Breast epithelium (tissue), 4 donors: Measurements from ENCODE around the gene A3GALT2. TPM values are rescaled to one million over a fixed set of nuclear protein-coding genes. Genes with fewer than 3 reads are reported as not detected.

Source experiments
- DNase-seq, 2 donors: peaks; one replicate each; pipeline ENCODE4 v3.0.0-alpha.2; 2019; ENCODE audit warnings: low spot score in 2 of 2
- H3K27ac ChIP-seq, 2 donors: fragments of 200-600 bp; sonication (generic) in 1 of 2; one replicate each; pipeline ENCODE4 v1.5.1; 2016 to 2019; ENCODE audit warnings: mild to moderate bottlenecking in 1 of 2
- H3K27me3 ChIP-seq, 2 donors: fragments of 200-600 bp; sonication (generic) in 1 of 2; one replicate each; pipeline versions ENCODE4 v1.5.1 to v1.6.0; 2017 to 2019; ENCODE audit warnings: control low read depth in 1 of 2, mild to moderate bottlenecking in 1 of 2
- H3K36me3 ChIP-seq: fragments of 200-600 bp; one replicate; pipeline ENCODE4 v1.5.1; 2019
- H3K4me1 ChIP-seq, 2 donors: fragments of 200-600 bp; sonication (generic); one replicate each; pipeline ENCODE4 v1.5.1; 2016 to 2019; ENCODE audit warnings: control low read depth in 1 of 2
- H3K4me3 ChIP-seq, 3 donors: fragments of 200-600 bp; sonication (generic); 1 replicate in 2 of 3; 2 replicates in 1 of 3; pipeline ENCODE4 v1.5.1; 2016 to 2019; ENCODE audit warnings: mild to moderate bottlenecking in 3 of 3, moderate library complexity in 2 of 3
- H3K9me3 ChIP-seq, 2 donors: fragments of 200-600 bp; sonication (generic) in 1 of 2; one replicate each; pipeline ENCODE4 v1.5.1; 2016 to 2019; ENCODE audit warnings: control low read depth in 1 of 2
- POLR2A ChIP-seq: fragments of 450-650 bp; IDR thresholded peaks from one replicate; pipeline ENCODE4 v1.6.1; 2016; ENCODE audit warnings: antibody characterized with exemption, mild to moderate bottlenecking, moderate library complexity
- POLR2AphosphoS5 ChIP-seq, 3 donors: sonication (generic); formaldehyde crosslinking; IDR thresholded peaks; one replicate each; pipeline ENCODE4 v1.6.1; 2017; ENCODE audit warnings: antibody characterized with exemption in 3 of 3
- intact Hi-C: fragments of 100-400 bp; cut with DNase I; formaldehyde crosslinking; loops from one replicate; pipeline ENCODE4 v1.15.1; 2023; ENCODE audit warnings: low total_unique reads
- total RNA-seq, 3 donors: library from RNA; depleted of rRNA; stranded (reverse); fragments of >200 nt; gene quantifications; one replicate each; pipeline ENCODE4 v1.1.0, GENCODE V29; 2016
- TF ChIP-seq, protein P1 (sequence below), 3 donors: fragments of 450-650 bp; IDR thresholded peaks; one replicate each; pipeline ENCODE4 v1.5.1; 2016 to 2017; ENCODE audit warnings: antibody characterized with exemption in 3 of 3, mild to moderate bottlenecking in 3 of 3, moderate library complexity in 3 of 3

The A3GALT2 gene
- total RNA-seq, 3 donors from 2014 or later = not detected

DNA sequence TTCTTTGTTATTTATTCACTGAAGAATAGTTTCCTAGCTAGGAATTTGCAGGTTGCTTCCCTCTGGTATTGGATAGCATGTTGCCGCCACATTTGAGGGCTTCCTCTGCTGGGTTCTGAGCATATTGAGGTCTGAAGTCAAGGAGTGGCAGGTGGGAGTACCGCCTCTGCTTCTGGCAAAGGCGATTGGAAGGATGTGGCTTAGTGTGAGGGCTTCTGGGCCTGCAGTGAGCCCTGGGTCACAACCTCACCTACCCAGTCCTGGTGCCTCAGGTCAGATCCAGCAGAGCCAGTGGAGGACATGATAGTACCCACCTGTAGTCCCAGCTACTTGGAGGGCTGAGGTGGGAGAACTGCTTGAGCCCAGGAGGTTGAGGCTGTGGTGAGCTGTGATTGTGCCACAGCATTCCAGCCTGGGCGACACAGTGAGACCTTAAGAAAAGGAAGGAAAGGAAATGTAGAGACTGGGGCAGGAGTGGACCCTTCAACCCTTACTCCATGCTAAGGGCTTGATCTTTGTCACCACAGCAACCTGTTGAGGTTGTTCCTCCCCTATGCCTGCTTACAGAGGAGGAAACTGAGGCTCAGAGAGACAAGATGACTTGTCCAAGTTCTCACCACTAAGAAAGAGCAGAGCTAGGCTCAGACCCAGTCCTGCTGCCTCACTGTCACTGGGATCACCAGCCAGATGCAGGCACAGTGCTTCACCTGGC lies 22.8 kb downstream of the A3GALT2 start:
- Histone ChIP-seq H3K27ac (peak overlapping the region in 1 of 2 donors; percentile 22), H3K27me3 (no peaks in the 10 kb centered on the region), H3K4me3 (no peak overlapping the region), H3K4me1 (peaks cover 0 to 10% of the 10 kb centered on the region in 2 donors), H3K9me3 (no peaks in the 10 kb centered on the region), H3K36me3 (no peaks in the 10 kb centered on the region)
- intact Hi-C loops = loop anchor here (5.0 kb wide), 1 partner anchor 69 kb away; no protein-coding TSS in a partner anchor
- DNase-seq = no peak
- TF ChIP-seq POLR2A = no peak
- no peak for TF ChIP-seq POLR2AphosphoS5 (IDR thresholded peaks at IDR 0.05)
- TF ChIP-seq, protein P1, sequence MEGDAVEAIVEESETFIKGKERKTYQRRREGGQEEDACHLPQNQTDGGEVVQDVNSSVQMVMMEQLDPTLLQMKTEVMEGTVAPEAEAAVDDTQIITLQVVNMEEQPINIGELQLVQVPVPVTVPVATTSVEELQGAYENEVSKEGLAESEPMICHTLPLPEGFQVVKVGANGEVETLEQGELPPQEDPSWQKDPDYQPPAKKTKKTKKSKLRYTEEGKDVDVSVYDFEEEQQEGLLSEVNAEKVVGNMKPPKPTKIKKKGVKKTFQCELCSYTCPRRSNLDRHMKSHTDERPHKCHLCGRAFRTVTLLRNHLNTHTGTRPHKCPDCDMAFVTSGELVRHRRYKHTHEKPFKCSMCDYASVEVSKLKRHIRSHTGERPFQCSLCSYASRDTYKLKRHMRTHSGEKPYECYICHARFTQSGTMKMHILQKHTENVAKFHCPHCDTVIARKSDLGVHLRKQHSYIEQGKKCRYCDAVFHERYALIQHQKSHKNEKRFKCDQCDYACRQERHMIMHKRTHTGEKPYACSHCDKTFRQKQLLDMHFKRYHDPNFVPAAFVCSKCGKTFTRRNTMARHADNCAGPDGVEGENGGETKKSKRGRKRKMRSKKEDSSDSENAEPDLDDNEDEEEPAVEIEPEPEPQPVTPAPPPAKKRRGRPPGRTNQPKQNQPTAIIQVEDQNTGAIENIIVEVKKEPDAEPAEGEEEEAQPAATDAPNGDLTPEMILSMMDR (IDR thresholded peaks at IDR 0.05) = no peak

DNA sequence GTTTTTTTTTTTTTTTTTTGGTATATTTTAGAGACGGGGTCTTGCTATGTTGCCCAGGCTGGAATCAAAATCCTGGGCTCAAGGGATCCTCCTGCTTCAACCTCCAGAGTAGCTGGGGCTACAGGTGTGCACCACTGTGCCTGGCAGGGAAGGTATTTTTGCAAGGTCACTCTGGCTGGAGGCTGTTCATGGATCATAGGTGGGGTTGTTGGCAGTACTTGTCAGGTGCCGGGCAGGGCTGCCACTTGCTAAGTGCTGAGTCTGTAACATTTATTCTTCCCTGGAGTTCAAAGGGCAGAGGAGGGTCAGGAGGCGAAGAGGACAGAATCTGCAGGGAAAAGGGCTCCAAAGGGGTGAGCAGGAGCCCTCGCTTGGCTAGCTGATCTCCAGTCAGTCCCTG lies 24.1 kb downstream of the A3GALT2 start:
- H3K27me3 ChIP-seq = no peaks in the 10 kb centered on the region
- H3K27ac ChIP-seq = no peak overlapping the region
- TF ChIP-seq POLR2A (no peak), POLR2AphosphoS5 (IDR thresholded peaks at IDR 0.05) (no peak)
- TF ChIP-seq, protein P1 (IDR thresholded peaks at IDR 0.05) = no peak
- intact Hi-C loops = loop anchor here (5.0 kb wide), 1 partner anchor 70 kb away; no protein-coding TSS in a partner anchor
- DNase-seq = no peak
- H3K36me3 ChIP-seq = no peaks in the 10 kb centered on the region
- no peaks in the 10 kb centered on the region for H3K9me3 ChIP-seq
- H3K4me1 ChIP-seq = peaks cover 0 to 10% of the 10 kb centered on the region in 2 donors
- no peak overlapping the region for H3K4me3 ChIP-seq

DNA sequence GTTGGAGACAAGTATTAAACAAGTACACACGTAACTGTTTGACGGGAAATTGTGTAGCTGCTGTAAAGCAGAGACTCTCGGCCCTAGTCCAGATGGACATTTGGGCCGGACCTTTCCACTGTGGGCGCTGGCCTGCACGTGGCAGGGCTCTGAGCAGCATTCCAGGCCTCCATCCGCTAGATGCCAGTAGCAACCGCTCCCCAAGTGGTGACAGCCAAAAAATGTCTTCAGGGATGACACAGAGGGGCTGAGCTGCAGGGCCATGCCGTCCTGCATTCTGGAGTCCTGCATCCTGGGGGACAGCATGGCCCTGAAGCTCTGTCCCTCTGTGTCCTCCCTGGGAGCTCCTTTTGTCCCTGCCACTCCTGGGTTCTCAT lies 24.8 kb downstream of the A3GALT2 start:
- Histone ChIP-seq H3K27me3 (no peaks in the 10 kb centered on the region), H3K27ac (peak overlapping the region; percentile 62 to 67), H3K4me1 (peaks cover 0 to 4% of the 10 kb centered on the region in 2 donors), H3K9me3 (no peaks in the 10 kb centered on the region), H3K4me3 (no peak overlapping the region), H3K36me3 (no peaks in the 10 kb centered on the region)
- intact Hi-C loops = loop anchor here (5.0 kb wide), 1 partner anchor 71 kb away; no protein-coding TSS in a partner anchor
- TF ChIP-seq POLR2A (no peak), POLR2AphosphoS5 (IDR thresholded peaks at IDR 0.05) (no peak)
- TF ChIP-seq, protein P1 (IDR thresholded peaks at IDR 0.05) = no peak
- no peak for DNase-seq

DNA sequence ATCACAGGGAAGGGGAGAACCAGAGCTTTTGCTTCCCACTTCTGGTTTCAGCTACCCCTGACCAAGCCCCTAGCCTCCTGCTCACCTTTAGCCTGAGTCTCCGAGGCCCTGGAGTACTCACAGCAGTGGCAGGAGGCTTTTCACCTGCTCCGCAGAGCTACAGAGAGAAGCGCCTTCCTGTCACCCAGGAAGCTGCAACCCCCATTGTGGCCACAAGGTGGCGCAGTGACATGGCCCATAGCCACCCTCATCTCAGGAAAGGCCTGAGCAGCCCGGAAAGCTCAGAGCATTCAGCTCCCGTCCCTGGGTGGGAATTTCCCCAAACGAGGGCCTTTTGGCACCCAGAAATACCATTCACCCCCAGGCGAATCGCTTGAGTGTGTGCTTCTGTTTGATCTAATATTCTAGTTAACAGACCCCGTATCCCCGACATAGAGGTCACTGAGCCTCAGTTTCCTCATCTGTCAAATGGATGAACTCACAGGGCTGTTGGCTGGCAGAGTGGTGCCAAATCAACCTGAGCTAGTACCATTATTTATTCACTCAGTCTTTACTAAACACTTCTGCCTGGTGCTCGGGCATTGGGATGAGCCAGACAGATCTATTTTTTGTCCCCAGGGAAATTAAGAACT lies 25.3 kb downstream of the A3GALT2 start:
- Histone ChIP-seq H3K27me3 (no peaks in the 10 kb centered on the region), H3K36me3 (no peaks in the 10 kb centered on the region), H3K9me3 (no peaks in the 10 kb centered on the region), H3K27ac (peak overlapping the region; percentile 62 to 67), H3K4me1 (no peaks in the 10 kb centered on the region), H3K4me3 (no peak overlapping the region)
- intact Hi-C loops = loop anchor here (5.0 kb wide), 1 partner anchor 72 kb away; no protein-coding TSS in a partner anchor
- no peak for TF ChIP-seq POLR2A
- TF ChIP-seq, protein P1 (IDR thresholded peaks at IDR 0.05) = peak; percentile 98 to 99 (median 98)
- peak; percentile 42 to 67 (median 65) for TF ChIP-seq POLR2AphosphoS5 (IDR thresholded peaks at IDR 0.05)
- peak; percentile 86 to 92 for DNase-seq

DNA sequence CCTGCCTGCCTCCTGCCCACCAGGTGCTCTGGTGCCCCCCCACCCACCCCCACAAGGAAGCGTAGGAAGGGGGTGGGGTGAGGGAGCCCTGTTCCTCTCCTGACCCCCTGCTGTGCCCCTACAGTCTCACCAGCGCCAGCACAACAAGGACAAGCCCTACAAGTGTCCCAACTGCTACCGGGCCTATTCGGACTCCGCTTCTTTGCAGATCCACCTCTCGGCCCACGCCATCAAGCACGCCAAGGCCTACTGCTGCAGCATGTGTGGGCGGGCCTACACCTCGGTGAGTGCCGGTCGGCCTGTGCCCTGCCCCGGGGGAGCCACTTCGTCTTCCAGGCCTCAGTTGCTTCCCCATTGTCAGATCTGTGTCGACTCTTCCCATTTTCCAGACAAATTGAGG lies 25.9 kb downstream of the A3GALT2 start:
- H3K9me3 ChIP-seq = no peaks in the 10 kb centered on the region
- intact Hi-C loops = loop anchor here (5.0 kb wide), 1 partner anchor 72 kb away; no protein-coding TSS in a partner anchor
- no peaks in the 10 kb centered on the region for H3K36me3 ChIP-seq
- H3K27ac ChIP-seq = peak overlapping the region; percentile 62 to 67
- no peaks in the 10 kb centered on the region for H3K27me3 ChIP-seq
- peak in 1 of 2 donors; percentile 51 for DNase-seq
- H3K4me3 ChIP-seq = no peak overlapping the region
- H3K4me1 ChIP-seq = no peaks in the 10 kb centered on the region
- no peak for TF ChIP-seq POLR2A
- no peak for TF ChIP-seq POLR2AphosphoS5 (IDR thresholded peaks at IDR 0.05)
- TF ChIP-seq, protein P1 (IDR thresholded peaks at IDR 0.05) = no peak
